Right cardiac atrium (tissue), 5 donors: ENCODE results near the gene GOLGA6L2. TPM values are rescaled to one million over a fixed set of nuclear protein-coding genes. Genes with fewer than 3 reads are reported as not detected.
"Not testable (repeated sequence)": the region's sequence is repeated elsewhere in the genome, so short reads cannot be mapped to it uniquely, and the experiment has no call there.

Experiments
- ATAC-seq, 2 donors: fragments of 200-7000 bp; cut with Tn5 transposase; one replicate each; pipeline versions ENCODE4 v1.8.0 to v1.9.1; 2020; ENCODE audit warnings: moderate library complexity in 2 of 2, mild to moderate bottlenecking in 1 of 2
- DNase-seq, 3 donors: peaks; one replicate each; pipeline ENCODE4 v3.0.0-alpha.2; 2020
- H3K27ac ChIP-seq: one replicate; pipeline ENCODE4 v1.5.1; 2013; ENCODE audit warnings: mild to moderate bottlenecking, low read length, control low read depth, moderate library complexity
- H3K27me3 ChIP-seq: one replicate; pipeline ENCODE4 v1.6.1; 2013; ENCODE audit not compliant: control insufficient read depth, insufficient read depth
- H3K4me1 ChIP-seq: one replicate; pipeline ENCODE4 v1.6.1; 2013; ENCODE audit warnings: low read length; ENCODE audit not compliant: control insufficient read depth, insufficient read depth
- H3K4me3 ChIP-seq: one replicate; pipeline ENCODE4 v1.5.1; 2013; ENCODE audit warnings: low read length, control low read depth
- H3K9me3 ChIP-seq: one replicate; pipeline ENCODE4 v1.6.1; 2013; ENCODE audit warnings: low read length; ENCODE audit not compliant: control insufficient read depth
- WGBS: extraction: QIAGEN DNeasy Blood & Tissue Kit; methylation state at CpG from one replicate; pipeline ENCODE4 v1.1.7; 2013; 5-methylcytosine and 5-hydroxymethylcytosine counted together
- intact Hi-C, 4 donors: fragments of 100-400 bp; cut with DNase I; formaldehyde crosslinking; loops; one replicate each; pipeline versions ENCODE4 v1.11.0 to v1.14.0; 2022 to 2023
- polyA plus RNA-seq: library from polyadenylated mRNA; stranded (reverse); fragments of 200-250 nt; gene quantifications from one replicate; pipeline ENCODE4 v1.2.3, GENCODE V29; 2013
- total RNA-seq, 4 donors: library from RNA; stranded (reverse); fragmentation: NEBNext Ultra II Directional; extraction: Animal tissue kit (Norgen Biotek cat#: 25700); gene quantifications; one replicate each; pipeline ENCODE4 v1.2.1, GENCODE V29; 2021
- donor health status: healthy with polysubstance abuse.
- donor health status: DM: no; HTN: yes; CAD: no.
- donor health status: DM: no; HTN: no; CAD: no.
- donor health status: DM: no; HTN: yes; CAD: no; lungs with severe emphysema.
- donor health status: DM: yes; HTN: yes; CAD: no.

Gene GOLGA6L2
- total and polyA plus RNA-seq, 5 donors, result not detected

DNA sequence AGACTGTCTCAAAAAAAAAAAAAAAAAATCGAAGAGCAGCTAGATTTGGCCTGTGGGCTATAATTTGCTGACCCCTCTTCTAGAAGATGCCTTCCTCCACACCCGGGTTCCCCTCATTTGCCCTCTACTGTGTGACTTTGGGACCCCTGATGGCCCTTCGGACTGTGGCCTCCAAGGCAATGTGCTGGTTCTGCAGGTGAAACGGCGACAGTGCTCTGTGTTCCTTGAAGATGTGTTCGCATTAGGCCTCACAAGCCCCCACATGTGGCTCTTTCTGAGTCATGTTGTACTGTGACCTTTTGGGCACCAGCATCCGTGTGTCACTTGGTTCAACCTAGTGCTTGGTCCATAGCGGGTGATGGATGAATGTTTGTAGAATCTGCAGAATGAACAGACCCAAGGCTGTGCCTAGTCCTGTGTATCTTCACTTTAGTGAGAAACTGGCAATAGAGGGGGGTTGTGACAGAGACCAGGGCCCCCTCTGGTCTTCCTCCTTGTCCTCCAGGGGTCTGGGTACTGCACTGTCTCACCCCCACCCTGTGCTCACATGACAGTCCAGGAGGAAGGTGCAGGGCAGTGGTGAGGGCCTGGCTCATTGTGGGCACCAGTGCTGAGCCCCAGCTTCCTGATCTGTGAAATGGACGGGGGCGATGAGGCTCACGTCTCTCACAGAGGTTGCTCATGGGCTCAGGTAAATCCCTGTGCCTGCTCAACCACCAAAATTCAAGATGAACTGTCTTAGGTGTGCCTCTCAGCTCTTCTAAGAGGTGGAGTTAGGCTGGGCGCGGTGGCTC is 22.7 kb downstream of the GOLGA6L2 start:
- H3K4me1 ChIP-seq, result peaks cover 3% of the 10 kb centered on the region
- H3K27me3 ChIP-seq, result no peaks in the 10 kb centered on the region
- H3K4me3 ChIP-seq, result no peak overlapping the region
- 90% methylated on average over 13 of the region's 13 CpGs for WGBS
- DNase-seq (no peak), ATAC-seq (no peak)
- intact Hi-C loops, result no loop called here
- no peaks in the 10 kb centered on the region for H3K9me3 ChIP-seq
- no peak overlapping the region for H3K27ac ChIP-seq

DNA sequence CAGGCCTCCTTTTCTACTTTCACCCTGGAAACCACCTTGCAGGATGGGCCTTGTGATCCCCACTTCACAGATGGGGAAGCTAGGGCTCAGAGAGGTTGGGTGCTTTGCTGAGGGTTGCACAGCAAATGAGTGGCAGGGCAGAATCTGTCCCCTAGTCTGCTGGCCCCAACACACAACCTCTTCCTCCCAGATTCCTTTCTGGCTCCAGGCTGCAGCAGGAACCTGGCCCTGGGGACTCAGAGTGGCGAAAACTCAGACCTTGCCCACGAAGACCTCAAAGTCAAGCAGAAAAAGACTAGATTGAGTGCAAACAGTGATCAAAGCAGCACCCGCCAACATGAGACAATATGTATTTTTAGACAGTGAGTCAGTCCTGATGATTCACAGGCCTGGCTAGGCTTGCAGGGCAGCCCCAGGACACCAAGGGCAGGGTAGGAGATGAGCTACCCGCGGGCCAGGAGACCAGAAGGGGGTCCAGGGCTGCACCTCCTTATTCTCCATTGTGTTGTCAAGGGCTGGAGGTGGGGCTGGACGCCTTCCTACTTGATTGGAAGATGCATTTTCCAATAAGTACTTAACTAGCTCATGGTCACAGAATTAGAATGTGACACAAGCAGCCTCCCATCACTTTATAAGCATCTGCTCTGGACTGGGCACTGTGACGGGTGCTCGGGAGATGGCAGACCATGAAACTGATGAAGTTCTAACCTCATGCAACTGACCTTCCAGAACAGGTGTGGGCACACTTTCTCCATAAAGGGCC is 23.9 kb downstream of the GOLGA6L2 start:
- no peak overlapping the region for H3K4me3 ChIP-seq
- no peaks in the 10 kb centered on the region for H3K9me3 ChIP-seq
- no peak for DNase-seq
- peak overlapping the region; percentile 73 for H3K27ac ChIP-seq
- WGBS, result 47% methylated on average over 8 of the region's 8 CpGs
- peak; percentile 88 to 94 for ATAC-seq
- intact Hi-C loops, result no loop called here
- peaks cover 3% of the 10 kb centered on the region for H3K4me1 ChIP-seq
- H3K27me3 ChIP-seq, result no peaks in the 10 kb centered on the region

DNA sequence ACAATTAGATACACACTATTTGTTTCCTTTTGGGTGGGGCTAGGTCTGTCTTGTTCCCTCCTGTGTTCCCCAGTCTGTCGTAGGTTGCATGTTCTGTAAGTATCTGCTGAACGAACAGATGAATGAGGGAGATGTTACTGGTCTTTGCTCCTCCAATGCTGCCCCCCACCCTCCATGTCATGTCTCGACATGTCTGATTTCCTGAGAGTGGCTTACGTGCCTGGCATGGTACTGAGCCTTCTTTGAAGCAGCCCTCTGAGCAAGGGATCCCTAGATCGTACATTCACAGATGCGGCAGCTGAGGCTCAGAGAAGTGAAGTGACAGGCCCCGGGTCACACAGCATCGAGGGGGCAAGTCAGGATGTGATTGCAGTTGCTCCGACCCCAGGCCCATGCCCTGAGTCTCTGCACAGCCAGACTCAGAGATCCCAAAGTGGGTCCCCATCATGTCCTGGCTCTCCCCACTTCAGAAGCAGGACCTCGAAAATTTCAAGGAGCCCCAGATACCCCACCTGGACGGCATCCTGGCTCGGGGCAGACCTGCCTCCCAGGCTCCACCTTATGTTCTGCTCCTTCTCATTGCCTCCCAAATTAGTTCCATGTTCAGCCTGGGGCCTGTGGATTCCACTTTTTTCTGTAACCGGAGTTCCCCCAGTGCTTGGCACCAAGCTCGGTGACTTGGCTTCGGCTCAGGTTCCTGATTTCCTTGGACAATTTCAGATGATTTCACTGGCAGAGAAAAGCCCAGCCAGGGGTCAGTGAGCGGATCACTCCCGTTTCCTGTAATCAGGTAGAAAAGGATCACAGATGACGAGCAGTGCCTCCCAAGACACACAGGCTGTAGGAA is 24.7 kb downstream of the GOLGA6L2 start:
- peak in 1 of 2 donors; percentile 6 for ATAC-seq
- no peak for DNase-seq
- WGBS, result 70% methylated on average over 18 of the region's 18 CpGs
- intact Hi-C loops, result no loop called here
- Histone ChIP-seq H3K4me1 (peaks cover 3% of the 10 kb centered on the region), H3K27me3 (no peaks in the 10 kb centered on the region), H3K4me3 (no peak overlapping the region), H3K27ac (peak overlapping the region; percentile 73), H3K9me3 (no peaks in the 10 kb centered on the region)

DNA sequence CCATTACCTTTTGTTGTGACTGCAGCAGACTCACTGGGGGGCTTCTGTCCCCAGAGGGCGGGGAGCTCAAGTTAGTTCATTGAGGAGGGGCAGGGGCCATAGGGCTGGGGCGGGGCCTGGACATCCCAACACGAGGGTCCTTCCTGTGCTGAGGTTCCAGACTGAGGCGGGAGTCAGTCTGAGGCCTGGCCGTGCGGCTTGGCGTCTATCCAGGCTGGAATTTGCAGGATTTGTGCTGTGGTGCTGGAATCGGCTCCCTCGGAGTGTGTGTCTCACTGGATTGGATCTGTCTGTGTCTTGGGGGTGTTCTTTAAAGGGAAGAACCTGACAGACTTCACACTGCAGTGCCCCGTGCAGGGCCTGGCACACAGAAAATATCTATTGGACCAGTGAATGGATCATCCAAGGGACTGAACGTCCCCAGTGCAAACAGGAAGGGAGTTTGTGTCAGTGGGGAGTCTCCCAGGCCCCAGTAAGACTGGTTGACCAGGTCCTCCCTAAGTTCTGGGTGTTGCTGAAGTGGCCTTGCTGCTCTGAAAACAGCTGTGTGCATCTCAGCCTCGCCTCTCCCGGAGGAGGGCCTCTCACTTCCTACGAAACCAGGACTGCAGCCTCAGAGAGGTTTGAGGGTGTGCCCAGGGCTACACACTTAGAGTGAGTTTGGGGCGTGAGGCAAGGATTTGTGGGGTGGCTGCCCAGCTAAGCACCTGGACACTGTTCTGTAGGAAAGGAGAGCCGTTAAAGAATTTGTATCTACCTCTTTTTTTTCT is 26.1 kb downstream of the GOLGA6L2 start:
- Histone ChIP-seq H3K4me3 (no peak overlapping the region), H3K27ac (no peak overlapping the region), H3K9me3 (no peaks in the 10 kb centered on the region), H3K4me1 (peaks cover 3% of the 10 kb centered on the region), H3K27me3 (no peaks in the 10 kb centered on the region)
- 67% methylated on average over 16 of the region's 16 CpGs for WGBS
- intact Hi-C loops, result no loop called here
- DNase-seq (peak in 1 of 3 donors; percentile 59), ATAC-seq (peak in 1 of 2 donors; percentile 31)

DNA sequence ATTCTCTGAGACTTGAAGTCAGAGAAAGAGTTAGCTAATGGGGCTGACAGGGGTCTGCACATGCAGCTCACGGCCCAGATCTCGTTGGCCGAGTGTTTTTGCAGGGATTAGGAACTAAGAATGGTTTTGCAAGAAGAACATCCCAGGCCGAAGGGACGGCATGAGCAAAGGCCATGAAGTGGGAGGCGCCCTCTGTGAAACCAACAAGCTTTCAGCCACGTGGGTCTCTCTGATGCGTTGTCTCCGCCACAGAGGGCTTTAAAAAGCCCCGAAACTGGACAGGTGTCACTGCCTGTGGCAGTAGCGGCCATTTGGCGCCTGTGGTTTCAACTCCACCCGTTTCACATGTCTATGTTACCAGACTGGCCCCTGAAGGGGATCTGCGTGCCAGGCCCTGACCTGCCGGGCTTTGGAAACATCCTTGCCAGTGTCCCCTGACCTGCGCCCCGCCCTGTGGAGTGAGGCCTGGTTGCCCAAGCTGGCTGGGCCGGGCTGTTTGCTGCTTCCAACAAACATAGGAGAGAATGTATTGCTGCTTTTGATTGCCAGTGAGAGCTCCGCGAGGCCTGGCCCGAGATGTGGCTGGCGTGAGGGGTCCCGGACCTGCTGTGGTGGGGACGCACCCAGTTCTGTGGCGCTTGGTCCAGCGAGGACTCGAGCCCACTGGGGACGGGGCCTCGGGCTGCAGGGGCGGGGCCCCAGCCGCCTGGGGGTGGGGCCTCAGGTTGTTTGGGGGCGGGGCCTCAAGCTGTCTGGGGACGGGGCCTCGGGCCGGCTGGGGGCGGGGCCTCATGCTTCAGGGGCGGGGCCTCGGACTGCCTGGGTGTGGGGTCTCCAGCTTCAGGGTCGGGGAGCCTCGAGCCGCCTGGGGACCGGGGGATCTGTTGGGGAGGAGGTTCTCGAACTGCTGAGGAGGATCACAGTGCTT is 30.4 kb downstream of the GOLGA6L2 start:
- 86% methylated on average over 43 of the region's 43 CpGs for WGBS
- intact Hi-C loops, result no loop called here
- Histone ChIP-seq H3K9me3 (no peaks in the 10 kb centered on the region), H3K4me3 (no peak overlapping the region), H3K27ac (no peak overlapping the region), H3K27me3 (no peaks in the 10 kb centered on the region), H3K4me1 (no peaks in the 10 kb centered on the region)
- DNase-seq (peak in 2 of 3 donors; percentile 51 to 69), ATAC-seq (peak in 1 of 2 donors; percentile 17)

DNA sequence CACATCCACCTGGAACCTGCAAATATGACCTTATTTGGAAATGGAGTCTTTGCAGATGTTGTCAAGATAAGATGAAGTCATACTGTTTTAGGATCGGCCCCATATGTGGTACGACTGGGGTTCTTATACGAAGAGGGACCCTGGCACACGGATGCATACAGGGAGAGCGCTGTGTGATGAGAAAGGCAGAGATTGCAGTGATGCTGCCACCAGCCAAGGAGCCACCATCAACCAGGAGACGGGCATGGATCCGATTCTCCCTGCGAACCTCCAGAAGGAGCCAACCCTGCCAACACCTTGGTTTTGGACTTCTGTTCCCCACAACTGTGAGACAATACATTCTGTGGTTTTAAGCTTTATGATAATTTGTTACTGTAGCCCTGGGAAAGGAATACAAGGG is 31.2 kb downstream of the GOLGA6L2 start:
- ATAC-seq, intact Hi-C loops, H3K4me3 ChIP-seq, H3K9me3 ChIP-seq, H3K27ac ChIP-seq, H3K27me3 ChIP-seq, DNase-seq, H3K4me1 ChIP-seq: not testable (repeated sequence)
- 94% methylated on average over 8 of the region's 8 CpGs for WGBS

DNA sequence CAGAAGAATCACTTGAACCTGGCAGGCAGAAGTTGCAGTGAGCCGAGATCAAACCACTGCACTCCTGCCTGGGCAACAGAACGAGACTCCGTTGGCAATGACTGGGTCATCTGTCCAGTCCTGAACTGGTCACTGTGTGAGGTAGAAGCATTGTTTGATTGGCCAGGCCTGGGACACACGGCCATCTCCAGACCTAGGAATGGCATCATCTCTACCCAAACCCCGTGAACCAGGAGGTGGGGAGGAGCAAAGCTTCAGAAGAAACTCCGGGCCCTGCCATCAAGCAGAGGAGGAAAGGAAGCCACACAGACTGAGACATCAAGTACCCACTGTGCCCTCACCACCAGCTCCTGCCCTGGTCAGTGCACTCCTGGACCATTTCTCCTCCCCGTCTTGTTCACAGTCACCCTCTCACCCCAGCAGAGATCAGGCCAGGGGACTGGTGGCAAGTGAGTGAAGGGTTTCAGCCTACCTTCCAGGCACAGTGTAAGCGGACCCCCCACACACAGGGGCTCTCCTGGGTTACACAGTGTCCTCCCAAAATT is 31.6 kb downstream of the GOLGA6L2 start:
- WGBS, result 81% methylated on average over 8 of the region's 8 CpGs
- ATAC-seq, result no peak
- H3K27me3 ChIP-seq, result no peaks in the 10 kb centered on the region
- H3K27ac ChIP-seq, result no peak overlapping the region
- H3K4me1 ChIP-seq, result no peaks in the 10 kb centered on the region
- H3K4me3 ChIP-seq, result no peak overlapping the region
- H3K9me3 ChIP-seq, result no peaks in the 10 kb centered on the region
- intact Hi-C loops, result no loop called here
- no peak for DNase-seq

DNA sequence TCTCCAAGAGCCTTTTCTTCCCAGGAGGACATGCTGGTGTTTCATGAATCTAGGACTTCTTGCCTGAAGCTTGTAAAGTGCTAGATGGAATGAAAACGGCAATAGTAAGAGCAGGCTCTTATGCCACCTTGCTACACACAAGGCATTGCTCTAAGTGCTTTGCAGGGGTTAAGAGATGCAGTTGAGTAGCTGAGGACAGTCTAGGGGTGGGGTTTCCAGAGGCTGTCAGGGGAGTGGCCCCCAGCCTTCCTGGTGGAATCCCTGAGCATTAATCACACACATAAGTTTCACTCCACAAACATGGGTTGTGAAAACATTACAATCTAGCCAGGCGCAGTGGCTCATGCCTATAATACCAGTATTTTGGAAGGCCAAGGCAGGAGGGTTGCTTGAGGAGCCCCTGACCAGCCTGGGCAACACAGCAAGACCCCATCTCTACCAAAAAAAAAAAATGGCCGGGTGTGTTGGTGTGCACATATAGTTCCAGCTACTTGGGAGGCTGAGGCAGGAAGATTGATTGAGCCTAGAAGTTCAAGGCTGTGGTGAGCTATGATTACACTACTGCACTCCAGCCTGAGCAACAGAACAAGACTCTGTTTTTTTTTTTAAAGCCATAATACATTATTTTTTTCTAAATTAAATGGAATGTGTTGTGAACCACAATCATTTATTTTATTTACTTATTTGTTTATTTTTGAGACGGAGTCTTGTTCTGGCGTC is 34.0 kb downstream of the GOLGA6L2 start:
- 75% methylated on average over 5 of the region's 5 CpGs for WGBS
- ATAC-seq, H3K9me3 ChIP-seq, H3K4me3 ChIP-seq, H3K4me1 ChIP-seq, H3K27me3 ChIP-seq, H3K27ac ChIP-seq, DNase-seq, intact Hi-C loops: not testable (repeated sequence)

DNA sequence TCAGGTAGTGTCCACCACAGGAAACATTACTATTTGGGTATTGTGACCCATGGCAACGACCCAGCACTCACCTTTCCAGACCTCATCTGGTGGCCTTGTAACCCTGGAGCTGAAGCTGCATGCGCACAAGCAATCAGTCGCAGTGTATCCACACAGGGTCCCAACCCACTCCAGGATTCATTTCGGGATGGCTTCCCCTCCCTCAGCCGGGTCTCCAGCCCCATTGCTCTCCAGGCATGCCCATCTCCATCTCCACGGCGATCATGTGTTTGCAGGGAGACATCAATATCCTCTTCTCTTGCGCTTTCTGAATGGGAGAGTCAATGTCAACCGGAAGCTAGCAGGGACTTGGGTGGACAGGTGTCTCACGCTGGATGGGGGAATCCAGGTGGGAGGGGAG is 35.2 kb downstream of the GOLGA6L2 start:
- H3K4me3 ChIP-seq, result no peak overlapping the region
- DNase-seq (no peak), ATAC-seq (no peak)
- no peak overlapping the region for H3K27ac ChIP-seq
- intact Hi-C loops, result no loop called here
- WGBS, result 83% methylated on average over 10 of the region's 10 CpGs
- H3K9me3 ChIP-seq, result no peaks in the 10 kb centered on the region
- H3K27me3 ChIP-seq, result no peaks in the 10 kb centered on the region
- no peaks in the 10 kb centered on the region for H3K4me1 ChIP-seq
